ENCODE measurements around the gene SUMO4. TPM values are rescaled to one million over a fixed set of nuclear protein-coding genes. Genes with fewer than 3 reads are reported as not detected.
A peak's percentile ranks its signal among the peaks of the same experiment; 100 is the strongest.

SUMO4 gene
- total RNA-seq, 1 experiment from 2014 or later = 2.8 TPM

DNA sequence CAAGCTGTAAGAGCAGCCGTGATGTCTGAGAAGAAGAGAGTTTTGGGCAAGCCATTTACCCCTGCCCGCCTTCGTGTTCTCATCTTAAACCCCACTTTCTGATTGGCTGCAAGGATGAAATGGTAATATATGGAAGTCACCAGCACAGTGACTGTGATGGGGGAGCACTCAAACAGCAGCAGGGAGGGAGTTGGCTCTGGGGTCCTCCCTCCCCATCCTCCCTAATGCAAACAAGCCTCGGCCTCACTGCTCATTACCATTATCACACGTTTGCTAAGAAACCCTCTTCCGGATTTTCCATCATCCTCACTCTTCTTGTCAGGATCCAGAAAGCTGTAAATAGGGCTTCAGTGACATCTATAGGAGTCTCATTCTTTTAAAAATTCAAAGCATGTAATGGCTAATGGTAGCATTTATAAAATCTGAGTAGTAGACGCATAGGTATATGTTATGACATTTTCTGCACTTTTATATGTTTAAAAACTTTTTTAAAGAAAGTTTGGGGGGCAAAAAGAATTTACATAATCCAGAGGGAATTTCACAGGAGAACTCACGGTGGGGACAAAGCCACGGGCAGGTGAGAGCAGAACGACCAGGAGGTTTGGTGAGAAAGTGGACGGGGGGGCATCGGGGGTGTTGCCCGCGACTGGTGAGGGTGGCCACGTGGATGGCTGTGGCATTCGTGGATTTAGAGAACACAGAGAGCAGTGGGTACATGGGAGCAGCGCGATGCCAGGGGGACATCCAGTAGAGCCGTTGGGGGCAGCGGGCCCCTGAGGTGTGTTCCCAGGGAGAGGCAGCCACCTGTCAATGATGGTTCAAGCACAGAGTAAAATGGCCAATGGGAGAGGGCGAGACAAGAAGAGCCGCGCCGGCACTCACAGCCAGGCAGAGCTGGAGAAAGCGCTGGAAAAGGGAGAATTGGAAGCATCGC, 29.6 kb downstream of the SUMO4 start:
- no peaks in the 10 kb centered on the region for H3K9me3 ChIP-seq (ENCODE audit: low read depth, low read length, poor library complexity, severe bottlenecking)
- DNase-seq (ENCODE audit: low spot score) = peak; percentile 12
- no peak overlapping the region for H3K4me3 ChIP-seq (ENCODE audit: low read depth, low read length, poor library complexity, severe bottlenecking)
- no peaks in the 10 kb centered on the region for H3K36me3 ChIP-seq (ENCODE audit: insufficient read depth, low read length, poor library complexity, severe bottlenecking)
- H3K27me3 ChIP-seq (replicated peaks; ENCODE audit: insufficient read depth, low read depth, low read length, poor library complexity) = no peaks in the 10 kb centered on the region
- no peak overlapping the region for H3K27ac ChIP-seq (ENCODE audit: low read depth, low read length, poor library complexity, severe bottlenecking)
- ChIA-PET CTCF (no interaction called here), POLR2A (ENCODE audit: low non-redundant PET) (no interaction called here)
- intact Hi-C loops (cut with micrococcal nuclease; ENCODE audit: unreplicated experiment) = loop anchor here (5.0 kb wide), 1 partner anchor 88 kb away; no protein-coding TSS in a partner anchor
- H3K4me1 ChIP-seq (ENCODE audit: insufficient read depth, low read length, poor library complexity, severe bottlenecking) = no peaks in the 10 kb centered on the region
- no TSS peak for BruUV-seq (replicated peaks)
- TF ChIP-seq, protein P1, sequence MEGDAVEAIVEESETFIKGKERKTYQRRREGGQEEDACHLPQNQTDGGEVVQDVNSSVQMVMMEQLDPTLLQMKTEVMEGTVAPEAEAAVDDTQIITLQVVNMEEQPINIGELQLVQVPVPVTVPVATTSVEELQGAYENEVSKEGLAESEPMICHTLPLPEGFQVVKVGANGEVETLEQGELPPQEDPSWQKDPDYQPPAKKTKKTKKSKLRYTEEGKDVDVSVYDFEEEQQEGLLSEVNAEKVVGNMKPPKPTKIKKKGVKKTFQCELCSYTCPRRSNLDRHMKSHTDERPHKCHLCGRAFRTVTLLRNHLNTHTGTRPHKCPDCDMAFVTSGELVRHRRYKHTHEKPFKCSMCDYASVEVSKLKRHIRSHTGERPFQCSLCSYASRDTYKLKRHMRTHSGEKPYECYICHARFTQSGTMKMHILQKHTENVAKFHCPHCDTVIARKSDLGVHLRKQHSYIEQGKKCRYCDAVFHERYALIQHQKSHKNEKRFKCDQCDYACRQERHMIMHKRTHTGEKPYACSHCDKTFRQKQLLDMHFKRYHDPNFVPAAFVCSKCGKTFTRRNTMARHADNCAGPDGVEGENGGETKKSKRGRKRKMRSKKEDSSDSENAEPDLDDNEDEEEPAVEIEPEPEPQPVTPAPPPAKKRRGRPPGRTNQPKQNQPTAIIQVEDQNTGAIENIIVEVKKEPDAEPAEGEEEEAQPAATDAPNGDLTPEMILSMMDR (conservative IDR thresholded peaks at IDR 0.05; ENCODE audit: low read depth, low read length) = peak; percentile 24; the same call in 1 of the 2 replicates
- TF ChIP-seq EZH2 (IDR thresholded peaks at IDR 0.05; ENCODE audit: borderline replicate concordance, low read depth, low read length, poor library complexity, severe bottlenecking) = no peak

DNA sequence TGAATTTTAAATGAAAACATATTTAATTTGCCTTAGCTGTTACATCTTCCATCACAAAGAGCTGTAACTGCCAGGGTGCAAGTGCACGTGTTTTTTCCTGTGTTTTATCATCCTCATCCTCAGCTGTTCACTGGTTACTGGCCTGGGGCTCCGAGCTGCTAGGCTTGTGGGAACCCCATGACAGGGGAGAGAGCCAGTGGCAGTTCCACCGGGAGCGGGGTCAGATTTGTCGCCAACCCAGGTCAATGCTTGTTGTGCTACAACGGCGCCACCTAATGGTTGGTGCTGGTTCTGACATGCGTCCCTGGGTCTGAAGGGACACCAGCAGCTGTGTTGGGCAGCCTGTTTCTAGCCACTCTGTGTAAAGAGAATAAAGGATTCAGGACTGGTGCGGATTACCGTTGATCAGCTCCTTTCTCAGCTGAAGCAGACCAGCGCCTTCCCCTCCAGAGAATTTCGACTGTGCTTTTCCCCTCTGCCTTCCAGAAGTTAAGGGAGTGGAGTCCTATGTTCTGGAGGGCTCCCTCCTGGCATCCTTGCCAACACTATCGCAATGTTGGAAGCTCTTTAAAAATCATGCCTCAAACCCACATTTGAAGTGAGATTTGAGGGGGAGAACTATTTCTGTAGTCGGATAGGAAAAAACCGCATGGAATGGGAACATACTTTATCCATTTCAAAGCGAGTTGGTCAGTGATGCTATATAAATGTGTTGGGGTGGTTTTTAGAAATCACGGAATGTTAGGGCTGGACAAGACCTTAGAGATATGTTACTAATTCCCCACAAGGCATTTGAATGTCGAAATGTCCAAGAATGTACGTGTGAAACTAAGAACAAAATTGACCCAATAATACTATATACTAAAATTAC, 32.1 kb downstream of the SUMO4 start:
- H3K27me3 ChIP-seq (replicated peaks; ENCODE audit: insufficient read depth, low read depth, low read length, poor library complexity) = no peaks in the 10 kb centered on the region
- no peaks in the 10 kb centered on the region for H3K36me3 ChIP-seq (ENCODE audit: insufficient read depth, low read length, poor library complexity, severe bottlenecking)
- CTCF ChIA-PET = interaction anchor here (0.6 to 3.4 kb wide), 8 partner anchors 242 to 403 kb away, joined by 3 to 20 read pairs (median 4); no protein-coding TSS in a partner anchor
- H3K9me3 ChIP-seq (ENCODE audit: low read depth, low read length, poor library complexity, severe bottlenecking) = no peaks in the 10 kb centered on the region
- no peak overlapping the region for H3K27ac ChIP-seq (ENCODE audit: low read depth, low read length, poor library complexity, severe bottlenecking)
- POLR2A ChIA-PET (ENCODE audit: low non-redundant PET) = no interaction called here
- no peaks in the 10 kb centered on the region for H3K4me1 ChIP-seq (ENCODE audit: insufficient read depth, low read length, poor library complexity, severe bottlenecking)
- DNase-seq (ENCODE audit: low spot score) = peak; percentile 83
- H3K4me3 ChIP-seq (ENCODE audit: low read depth, low read length, poor library complexity, severe bottlenecking) = no peak overlapping the region
- TF ChIP-seq EZH2 (IDR thresholded peaks at IDR 0.05; ENCODE audit: borderline replicate concordance, low read depth, low read length, poor library complexity, severe bottlenecking) = no peak
- TF ChIP-seq, protein P1 (conservative IDR thresholded peaks at IDR 0.05; ENCODE audit: low read depth, low read length) = peak; percentile 94
- intact Hi-C loops (cut with micrococcal nuclease; ENCODE audit: unreplicated experiment) = loop anchor here (1.0 to 5.0 kb wide), 4 partner anchors 85 to 404 kb away; no protein-coding TSS in a partner anchor
- BruUV-seq (replicated peaks) = no TSS peak

DNA sequence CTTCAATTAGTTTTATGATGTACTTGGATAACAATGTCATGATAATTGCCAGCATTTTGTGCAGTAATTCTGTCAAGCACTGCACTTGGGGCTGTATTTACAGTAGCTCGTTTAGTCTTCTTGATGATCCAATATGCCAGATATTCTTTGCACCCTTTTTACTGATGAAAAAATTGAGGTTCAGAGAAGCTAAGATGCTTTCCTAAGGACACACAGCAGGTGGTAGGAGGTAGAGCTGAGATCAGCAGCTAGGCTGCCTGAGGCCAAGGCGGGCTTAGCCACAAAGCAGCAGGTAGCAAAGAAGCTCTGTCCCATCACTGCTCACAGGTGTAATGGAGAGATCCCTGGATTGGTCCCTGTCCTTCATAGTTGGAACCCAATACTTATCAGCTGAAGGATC, 33.3 kb downstream of the SUMO4 start:
- no peaks in the 10 kb centered on the region for H3K9me3 ChIP-seq (ENCODE audit: low read depth, low read length, poor library complexity, severe bottlenecking)
- H3K4me3 ChIP-seq (ENCODE audit: low read depth, low read length, poor library complexity, severe bottlenecking) = no peak overlapping the region
- no peak for DNase-seq (ENCODE audit: low spot score)
- TF ChIP-seq, protein P1 (conservative IDR thresholded peaks at IDR 0.05; ENCODE audit: low read depth, low read length) = no peak
- TF ChIP-seq EZH2 (IDR thresholded peaks at IDR 0.05; ENCODE audit: borderline replicate concordance, low read depth, low read length, poor library complexity, severe bottlenecking) = no peak
- BruUV-seq (replicated peaks) = no TSS peak
- no peak overlapping the region for H3K27ac ChIP-seq (ENCODE audit: low read depth, low read length, poor library complexity, severe bottlenecking)
- intact Hi-C loops (cut with micrococcal nuclease; ENCODE audit: unreplicated experiment) = loop anchor here (5.0 kb wide), 1 partner anchor 84 kb away; no protein-coding TSS in a partner anchor
- H3K36me3 ChIP-seq (ENCODE audit: insufficient read depth, low read length, poor library complexity, severe bottlenecking) = no peaks in the 10 kb centered on the region
- H3K4me1 ChIP-seq (ENCODE audit: insufficient read depth, low read length, poor library complexity, severe bottlenecking) = no peaks in the 10 kb centered on the region
- no peaks in the 10 kb centered on the region for H3K27me3 ChIP-seq (replicated peaks; ENCODE audit: insufficient read depth, low read depth, low read length, poor library complexity)
- CTCF ChIA-PET = interaction anchor here (3.4 kb wide), 1 partner anchor 351 kb away, joined by 20 read pairs; no protein-coding TSS in a partner anchor
- POLR2A ChIA-PET (ENCODE audit: low non-redundant PET) = no interaction called here

Measured in A673 (cell line).